Astrocyte (in vitro differentiated cells and primary cell): ENCODE data around the gene DSC1. TPM values are rescaled to one million over a fixed set of nuclear protein-coding genes. Genes with fewer than 3 reads are reported as not detected.

ENCODE experiments used
- DNase-seq: peaks from one replicate; pipeline ENCODE4 v3.0.0-alpha.2; 2010; ENCODE audit warnings: low read depth
- FAIRE-seq: peaks from 2 replicates; lab custom pipeline; 2011; peaks lifted over from hg19 to GRCh38; lab: Jason Lieb, UNC
- H2AFZ ChIP-seq: 2 replicates; pipeline ENCODE4 v1.6.0; 2012; ENCODE audit warnings: low read depth, low read length, inconsistent platforms
- H3K27ac ChIP-seq: 2 replicates; pipeline ENCODE4 v1.5.1; 2011; ENCODE audit warnings: low read depth, low read length, inconsistent platforms
- H3K27me3 ChIP-seq: 2 replicates; pipeline ENCODE4 v1.6.0; 2011; ENCODE audit warnings: low read length, inconsistent platforms; ENCODE audit not compliant: insufficient read depth
- H3K36me3 ChIP-seq: 2 replicates; pipeline ENCODE4 v1.5.1; 2011; ENCODE audit warnings: low read length, inconsistent platforms; ENCODE audit not compliant: insufficient read depth
- H3K4me1 ChIP-seq: 2 replicates; pipeline ENCODE4 v1.5.1; 2011; ENCODE audit warnings: low read length, inconsistent platforms; ENCODE audit not compliant: insufficient read depth
- H3K4me2 ChIP-seq: 2 replicates; pipeline ENCODE4 v1.6.0; 2012; ENCODE audit warnings: low read length, inconsistent platforms
- H3K4me3 ChIP-seq: 2 replicates; pipeline ENCODE4 v1.5.1; 2011; ENCODE audit warnings: low read depth, mild to moderate bottlenecking, low read length, inconsistent platforms; ENCODE audit not compliant: insufficient read depth
- H3K79me2 ChIP-seq: 2 replicates; pipeline ENCODE4 v1.6.0; 2012; ENCODE audit warnings: mild to moderate bottlenecking, low read length, inconsistent platforms; ENCODE audit not compliant: insufficient read depth
- H3K9ac ChIP-seq: 2 replicates; pipeline ENCODE4 v1.6.0; 2012; ENCODE audit warnings: mild to moderate bottlenecking, low read length, inconsistent platforms
- H3K9me3 ChIP-seq: 2 replicates; pipeline ENCODE4 v1.5.1; 2012; ENCODE audit warnings: low read depth, mild to moderate bottlenecking, low read length, inconsistent platforms; ENCODE audit not compliant: insufficient read depth
- H4K20me1 ChIP-seq: 2 replicates; pipeline ENCODE4 v1.6.0; 2012; ENCODE audit warnings: low read length, inconsistent platforms; ENCODE audit not compliant: insufficient read depth
- H3K27ac Mint-ChIP-seq: one replicate; pipeline ENCODE4 v1.8.0; 2021; ENCODE audit warnings: mild to moderate bottlenecking, mixed read lengths; ENCODE audit not compliant: unreplicated experiment
- H3K27me3 Mint-ChIP-seq: one replicate; pipeline ENCODE4 v1.8.0; 2021; ENCODE audit warnings: low read depth, mixed read lengths; ENCODE audit not compliant: unreplicated experiment
- H3K36me3 Mint-ChIP-seq: one replicate; pipeline ENCODE4 v1.8.0; 2021; ENCODE audit warnings: low read depth, mixed read lengths; ENCODE audit not compliant: unreplicated experiment
- H3K4me1 Mint-ChIP-seq: one replicate; pipeline ENCODE4 v1.8.0; 2021; ENCODE audit warnings: low read depth, mixed read lengths; ENCODE audit not compliant: unreplicated experiment
- H3K4me3 Mint-ChIP-seq: one replicate; pipeline ENCODE4 v1.8.0; 2021; ENCODE audit warnings: mild to moderate bottlenecking, moderate library complexity, mixed read lengths; ENCODE audit not compliant: unreplicated experiment
- H3K9me3 Mint-ChIP-seq: one replicate; pipeline ENCODE4 v1.8.0; 2021; ENCODE audit warnings: mild to moderate bottlenecking, mixed read lengths; ENCODE audit not compliant: unreplicated experiment
- EZH2 ChIP-seq: IDR thresholded peaks from 2 replicates; pipeline ENCODE4 v1.6.1; 2012; ENCODE audit warnings: mild to moderate bottlenecking, low read length, inconsistent platforms; ENCODE audit not compliant: insufficient read depth
- total RNA-seq: library from RNA; stranded (reverse); gene quantifications from 2 replicates; pipeline ENCODE4 v1.2.1, GENCODE V29; 2021
- TF ChIP-seq, protein P1 (sequence below): IDR thresholded peaks from 2 replicates; pipeline ENCODE4 v1.5.1; 2011; ENCODE audit warnings: low read depth, mild to moderate bottlenecking, inconsistent platforms, low read length, moderate library complexity; ENCODE audit not compliant: insufficient read depth

The DSC1 gene
- total RNA-seq, 1 donor from 2014 or later = 0.18 TPM

DNA sequence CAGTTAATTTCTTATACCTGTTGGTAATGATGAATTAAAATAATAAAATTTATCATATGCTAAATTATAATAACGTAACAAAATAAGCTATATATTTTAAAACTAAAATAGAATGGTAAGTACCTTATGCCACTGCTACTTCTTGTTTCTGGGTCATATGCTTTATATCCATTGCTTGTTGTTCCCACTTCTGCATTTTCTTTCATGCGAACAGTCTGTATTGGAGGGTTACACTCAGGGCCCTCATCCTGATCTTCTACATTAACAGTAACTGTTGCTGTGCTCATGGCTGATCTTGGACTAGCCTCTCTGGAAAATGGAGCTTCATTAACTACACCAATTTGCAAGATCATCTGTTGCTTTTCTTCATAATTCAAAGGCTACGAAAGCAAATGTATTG lies 82.7 kb downstream of the DSC1 start:
- Histone ChIP-seq H3K4me2 (no peak overlapping the region), H3K4me1 (no peaks in the 10 kb centered on the region), H2AFZ (no peak overlapping the region), H3K9me3 (no peaks in the 10 kb centered on the region), H3K27me3 (no peaks in the 10 kb centered on the region), H3K79me2 (no peaks in the 10 kb centered on the region), H4K20me1 (no peaks in the 10 kb centered on the region), H3K27ac (no peak overlapping the region), H3K36me3 (no peaks in the 10 kb centered on the region), H3K9ac (no peak overlapping the region), H3K4me3 (no peak overlapping the region)
- H3K27ac Mint-ChIP-seq = no peak overlapping the region
- no peak for TF ChIP-seq EZH2
- TF ChIP-seq, protein P1, sequence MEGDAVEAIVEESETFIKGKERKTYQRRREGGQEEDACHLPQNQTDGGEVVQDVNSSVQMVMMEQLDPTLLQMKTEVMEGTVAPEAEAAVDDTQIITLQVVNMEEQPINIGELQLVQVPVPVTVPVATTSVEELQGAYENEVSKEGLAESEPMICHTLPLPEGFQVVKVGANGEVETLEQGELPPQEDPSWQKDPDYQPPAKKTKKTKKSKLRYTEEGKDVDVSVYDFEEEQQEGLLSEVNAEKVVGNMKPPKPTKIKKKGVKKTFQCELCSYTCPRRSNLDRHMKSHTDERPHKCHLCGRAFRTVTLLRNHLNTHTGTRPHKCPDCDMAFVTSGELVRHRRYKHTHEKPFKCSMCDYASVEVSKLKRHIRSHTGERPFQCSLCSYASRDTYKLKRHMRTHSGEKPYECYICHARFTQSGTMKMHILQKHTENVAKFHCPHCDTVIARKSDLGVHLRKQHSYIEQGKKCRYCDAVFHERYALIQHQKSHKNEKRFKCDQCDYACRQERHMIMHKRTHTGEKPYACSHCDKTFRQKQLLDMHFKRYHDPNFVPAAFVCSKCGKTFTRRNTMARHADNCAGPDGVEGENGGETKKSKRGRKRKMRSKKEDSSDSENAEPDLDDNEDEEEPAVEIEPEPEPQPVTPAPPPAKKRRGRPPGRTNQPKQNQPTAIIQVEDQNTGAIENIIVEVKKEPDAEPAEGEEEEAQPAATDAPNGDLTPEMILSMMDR = no peak
- H3K36me3 Mint-ChIP-seq = peaks cover 4% of the 10 kb centered on the region
- DNase-seq = no peak
- no peak for FAIRE-seq
- no peaks in the 10 kb centered on the region for H3K9me3 Mint-ChIP-seq
- no peaks in the 10 kb centered on the region for H3K4me1 Mint-ChIP-seq
- no peaks in the 10 kb centered on the region for H3K27me3 Mint-ChIP-seq
- no peak overlapping the region for H3K4me3 Mint-ChIP-seq

Other genes starting within 250 kb of the DSC1 start
- 5.2 and 5.6 TPM in 2 replicates for gene DSC3, start 120.1 kb downstream of the DSC1 start, total RNA-seq
- gene DSC2, start 60.4 kb downstream of the DSC1 start, total RNA-seq = 39.4 and 48.7 TPM in 2 replicates
- 0.05 TPM in 1 of 2 replicates, not detected in the other for gene DSG1, start 155.3 kb upstream of the DSC1 start, total RNA-seq
- gene DSG4, start 213.9 kb upstream of the DSC1 start, total RNA-seq = not detected in 2 replicates